Fibroblast of lung (primary cell): ENCODE measurements around the gene PDE4B. TPM values are rescaled to one million over a fixed set of nuclear protein-coding genes. Genes with fewer than 3 reads are reported as not detected.

Source experiments
- DNase-seq, 2 donors: peaks; one replicate each; pipeline versions ENCODE4 v3.0.0 to v3.0.0-alpha.2; 2010; ENCODE audit warnings: low read depth in 2 of 2
- H2AFZ ChIP-seq: 2 replicates; pipeline ENCODE4 v1.5.1; 2012; ENCODE audit warnings: low read length, control low read depth, inconsistent platforms
- H3K27ac ChIP-seq: 2 replicates; pipeline ENCODE4 v1.5.1; 2011; ENCODE audit warnings: low read length, control low read depth; ENCODE audit not compliant: insufficient read depth
- H3K27me3 ChIP-seq: 2 replicates; pipeline ENCODE4 v1.5.1; 2011; ENCODE audit warnings: mild to moderate bottlenecking, low read length; ENCODE audit not compliant: control insufficient read depth, insufficient read depth
- H3K36me3 ChIP-seq: 2 replicates; pipeline ENCODE4 v1.5.1; 2011; ENCODE audit warnings: low read length; ENCODE audit not compliant: control insufficient read depth, insufficient read depth
- H3K4me1 ChIP-seq: 2 replicates; pipeline ENCODE4 v1.5.1; 2011; ENCODE audit warnings: low read length; ENCODE audit not compliant: control insufficient read depth, insufficient read depth; ENCODE audit errors: extremely low read depth
- H3K4me2 ChIP-seq: 2 replicates; pipeline ENCODE4 v1.5.1; 2011; ENCODE audit warnings: low read length, control low read depth; ENCODE audit not compliant: insufficient read depth; ENCODE audit errors: extremely low read depth
- H3K4me3 ChIP-seq, 4 experiments: fragments of 200-600 bp in 1 of 4; sonication (generic) in 1 of 4; replicated peaks in 1 of 4; 2 replicates each; pipeline ENCODE4 v1.5.1; 2011 to 2016; ENCODE audit warnings: low read length in 4 of 4, low read depth in 3 of 4, mild to moderate bottlenecking in 3 of 4, control low read depth in 2 of 4, inconsistent platforms in 1 of 4, mixed read lengths in 1 of 4; ENCODE audit not compliant: insufficient read depth in 1 of 4; ENCODE audit errors: control extremely low read depth in 1 of 4
- H3K79me2 ChIP-seq: 2 replicates; pipeline ENCODE4 v1.5.1; 2012; ENCODE audit warnings: mild to moderate bottlenecking, low read length, inconsistent platforms; ENCODE audit not compliant: control insufficient read depth, insufficient read depth
- H3K9ac ChIP-seq: 2 replicates; pipeline ENCODE4 v1.5.1; 2011; ENCODE audit warnings: mild to moderate bottlenecking, low read length, control low read depth; ENCODE audit not compliant: insufficient read depth
- H3K9me3 ChIP-seq: 2 replicates; pipeline ENCODE4 v1.5.1; 2012; ENCODE audit warnings: low read depth, low read length; ENCODE audit not compliant: control insufficient read depth, insufficient read depth
- H4K20me1 ChIP-seq: 2 replicates; pipeline ENCODE4 v1.5.1; 2011; ENCODE audit warnings: low read length; ENCODE audit not compliant: control insufficient read depth, insufficient read depth; ENCODE audit errors: extremely low read depth
- EZH2 ChIP-seq: IDR thresholded peaks from 2 replicates; pipeline ENCODE4 v1.5.1; 2012; ENCODE audit warnings: low read length, control low read depth, mild to moderate bottlenecking; ENCODE audit errors: missing control alignments
- polyA plus RNA-seq, 2 donors: library from polyadenylated mRNA; depleted of rRNA in 1 of 2; stranded (reverse) in 1 of 2; unstranded in 1 of 2; fragments of >200 nt; gene quantifications; 2 replicates each; pipeline ENCODE4 v1.2.1, GENCODE V29; 2011 to 2012; ENCODE audit warnings: missing spikeins in 1 of 2
- total RNA-seq: library from RNA; depleted of rRNA; stranded (reverse); fragments of >200 nt; gene quantifications from 2 replicates; pipeline ENCODE4 v1.2.1, GENCODE V29; 2014
- TF ChIP-seq, protein P1 (sequence below), 2 donors: IDR thresholded peaks in 1 of 2; conservative IDR thresholded peaks in 1 of 2; 1 replicate in 1 of 2; 2 replicates in 1 of 2; pipeline ENCODE4 v1.5.1; 2011 to 2012; ENCODE audit warnings: low read length in 2 of 2, control low read depth in 1 of 2, inconsistent platforms in 1 of 2, low read depth in 1 of 2, mild to moderate bottlenecking in 1 of 2

Gene PDE4B
- total and polyA plus RNA-seq, 2 donors (not counting 1 experiment from before 2014, with no cell fraction given) = 3.7 to 19.8 TPM

GRCh38 chr1:65986146-65986545 is 193.5 kb downstream of the PDE4B start:
- Histone ChIP-seq H3K79me2 (no peaks in the 10 kb centered on the region), H3K27ac (no peak overlapping the region), H3K9me3 (no peaks in the 10 kb centered on the region), H3K4me1 (no peaks in the 10 kb centered on the region), H3K36me3 (no peaks in the 10 kb centered on the region), H3K27me3 (no peaks in the 10 kb centered on the region), H4K20me1 (no peaks in the 10 kb centered on the region), H3K4me3 (no peak overlapping the region), H2AFZ (no peak overlapping the region), H3K4me2 (no peak overlapping the region), H3K9ac (no peak overlapping the region)
- no peak for DNase-seq
- TF ChIP-seq EZH2 = no peak
- TF ChIP-seq, protein P1, sequence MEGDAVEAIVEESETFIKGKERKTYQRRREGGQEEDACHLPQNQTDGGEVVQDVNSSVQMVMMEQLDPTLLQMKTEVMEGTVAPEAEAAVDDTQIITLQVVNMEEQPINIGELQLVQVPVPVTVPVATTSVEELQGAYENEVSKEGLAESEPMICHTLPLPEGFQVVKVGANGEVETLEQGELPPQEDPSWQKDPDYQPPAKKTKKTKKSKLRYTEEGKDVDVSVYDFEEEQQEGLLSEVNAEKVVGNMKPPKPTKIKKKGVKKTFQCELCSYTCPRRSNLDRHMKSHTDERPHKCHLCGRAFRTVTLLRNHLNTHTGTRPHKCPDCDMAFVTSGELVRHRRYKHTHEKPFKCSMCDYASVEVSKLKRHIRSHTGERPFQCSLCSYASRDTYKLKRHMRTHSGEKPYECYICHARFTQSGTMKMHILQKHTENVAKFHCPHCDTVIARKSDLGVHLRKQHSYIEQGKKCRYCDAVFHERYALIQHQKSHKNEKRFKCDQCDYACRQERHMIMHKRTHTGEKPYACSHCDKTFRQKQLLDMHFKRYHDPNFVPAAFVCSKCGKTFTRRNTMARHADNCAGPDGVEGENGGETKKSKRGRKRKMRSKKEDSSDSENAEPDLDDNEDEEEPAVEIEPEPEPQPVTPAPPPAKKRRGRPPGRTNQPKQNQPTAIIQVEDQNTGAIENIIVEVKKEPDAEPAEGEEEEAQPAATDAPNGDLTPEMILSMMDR (conservative IDR thresholded peaks at IDR 0.05 in 1 of 2, IDR thresholded peaks at IDR 0.05 in 1 of 2; ENCODE audit: low read depth in 1 of 2, low read length in 2 of 2) = no peak

- Histone ChIP-seq H3K27ac (no peak overlapping the region), H3K36me3 (no peaks in the 10 kb centered on the region), H3K4me3 (no peak overlapping the region), H3K79me2 (no peaks in the 10 kb centered on the region), H2AFZ (no peak overlapping the region), H4K20me1 (no peaks in the 10 kb centered on the region), H3K4me2 (no peak overlapping the region), H3K27me3 (no peaks in the 10 kb centered on the region), H3K9me3 (no peaks in the 10 kb centered on the region), H3K9ac (no peak overlapping the region), H3K4me1 (no peaks in the 10 kb centered on the region)
- DNase-seq = no peak
- TF ChIP-seq, protein P1 (conservative IDR thresholded peaks at IDR 0.05 in 1 of 2, IDR thresholded peaks at IDR 0.05 in 1 of 2; ENCODE audit: low read depth in 1 of 2, low read length in 2 of 2) = no peak
Measured at GRCh38 chr1:65990161-65990560, 197.5 kb downstream of the PDE4B start.

DNA sequence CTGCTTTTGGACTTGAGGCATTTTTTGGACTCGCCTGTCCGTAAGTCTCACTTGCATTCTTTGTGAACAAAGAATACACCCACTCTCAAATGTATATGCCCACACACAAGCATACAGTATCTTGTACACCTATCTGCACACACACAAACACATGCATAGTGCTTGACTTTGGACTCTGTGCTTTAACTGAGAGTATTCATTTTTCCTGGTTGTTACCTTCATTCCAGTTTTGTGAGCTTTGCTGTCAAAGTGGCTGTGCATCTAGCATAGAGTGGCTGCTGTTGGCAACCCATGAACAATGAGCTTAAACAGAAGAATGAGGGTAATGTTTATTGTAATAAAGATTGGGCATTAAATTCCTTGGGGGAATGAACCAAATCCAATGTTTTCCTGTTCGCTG is 199.0 kb downstream of the PDE4B start:
- no peak overlapping the region for H3K4me3 ChIP-seq
- no peak overlapping the region for H2AFZ ChIP-seq
- no peak for DNase-seq
- no peaks in the 10 kb centered on the region for H3K4me1 ChIP-seq
- H3K9me3 ChIP-seq = no peaks in the 10 kb centered on the region
- no peaks in the 10 kb centered on the region for H3K79me2 ChIP-seq
- H3K9ac ChIP-seq = no peak overlapping the region
- no peak overlapping the region for H3K4me2 ChIP-seq
- no peaks in the 10 kb centered on the region for H3K27me3 ChIP-seq
- H3K36me3 ChIP-seq = no peaks in the 10 kb centered on the region
- no peaks in the 10 kb centered on the region for H4K20me1 ChIP-seq
- TF ChIP-seq EZH2 = no peak
- TF ChIP-seq, protein P1 (conservative IDR thresholded peaks at IDR 0.05 in 1 of 2, IDR thresholded peaks at IDR 0.05 in 1 of 2; ENCODE audit: low read depth in 1 of 2, low read length in 2 of 2) = no peak
- no peak overlapping the region for H3K27ac ChIP-seq
